Measurements from ENCODE around the gene ATRNL1.

The ATRNL1 gene, protein sequence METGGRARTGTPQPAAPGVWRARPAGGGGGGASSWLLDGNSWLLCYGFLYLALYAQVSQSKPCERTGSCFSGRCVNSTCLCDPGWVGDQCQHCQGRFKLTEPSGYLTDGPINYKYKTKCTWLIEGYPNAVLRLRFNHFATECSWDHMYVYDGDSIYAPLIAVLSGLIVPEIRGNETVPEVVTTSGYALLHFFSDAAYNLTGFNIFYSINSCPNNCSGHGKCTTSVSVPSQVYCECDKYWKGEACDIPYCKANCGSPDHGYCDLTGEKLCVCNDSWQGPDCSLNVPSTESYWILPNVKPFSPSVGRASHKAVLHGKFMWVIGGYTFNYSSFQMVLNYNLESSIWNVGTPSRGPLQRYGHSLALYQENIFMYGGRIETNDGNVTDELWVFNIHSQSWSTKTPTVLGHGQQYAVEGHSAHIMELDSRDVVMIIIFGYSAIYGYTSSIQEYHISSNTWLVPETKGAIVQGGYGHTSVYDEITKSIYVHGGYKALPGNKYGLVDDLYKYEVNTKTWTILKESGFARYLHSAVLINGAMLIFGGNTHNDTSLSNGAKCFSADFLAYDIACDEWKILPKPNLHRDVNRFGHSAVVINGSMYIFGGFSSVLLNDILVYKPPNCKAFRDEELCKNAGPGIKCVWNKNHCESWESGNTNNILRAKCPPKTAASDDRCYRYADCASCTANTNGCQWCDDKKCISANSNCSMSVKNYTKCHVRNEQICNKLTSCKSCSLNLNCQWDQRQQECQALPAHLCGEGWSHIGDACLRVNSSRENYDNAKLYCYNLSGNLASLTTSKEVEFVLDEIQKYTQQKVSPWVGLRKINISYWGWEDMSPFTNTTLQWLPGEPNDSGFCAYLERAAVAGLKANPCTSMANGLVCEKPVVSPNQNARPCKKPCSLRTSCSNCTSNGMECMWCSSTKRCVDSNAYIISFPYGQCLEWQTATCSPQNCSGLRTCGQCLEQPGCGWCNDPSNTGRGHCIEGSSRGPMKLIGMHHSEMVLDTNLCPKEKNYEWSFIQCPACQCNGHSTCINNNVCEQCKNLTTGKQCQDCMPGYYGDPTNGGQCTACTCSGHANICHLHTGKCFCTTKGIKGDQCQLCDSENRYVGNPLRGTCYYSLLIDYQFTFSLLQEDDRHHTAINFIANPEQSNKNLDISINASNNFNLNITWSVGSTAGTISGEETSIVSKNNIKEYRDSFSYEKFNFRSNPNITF (N-terminal part only)

DNA sequence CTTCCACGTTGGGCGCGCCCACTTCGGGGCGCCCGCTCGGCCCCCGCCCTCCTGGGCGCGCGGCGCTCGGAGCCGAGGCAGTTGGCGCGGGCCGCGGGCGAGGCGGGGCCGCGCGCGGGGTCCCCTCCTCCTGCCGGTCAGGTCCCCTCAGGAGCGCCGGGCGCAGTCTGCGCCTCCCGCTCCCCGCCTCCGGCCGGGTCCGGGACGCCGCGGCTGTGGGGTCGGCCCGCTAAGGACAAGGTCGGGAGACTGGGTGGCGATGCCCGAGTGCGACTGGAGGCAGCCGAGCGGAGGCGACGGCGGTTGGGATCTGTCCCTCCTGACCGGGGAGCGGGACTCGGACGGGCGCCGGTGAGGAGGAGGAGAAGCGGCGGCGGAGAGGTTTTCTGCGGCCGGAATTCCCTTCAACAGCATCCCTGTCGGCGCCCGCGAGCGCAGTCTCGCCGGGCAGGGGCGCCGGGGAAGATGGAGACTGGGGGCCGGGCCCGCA, at the start of gene ATRNL1:
ATRNL1 (plus strand) TSS at position 80 of the 490 bp plus-strand sequence; CDS start at position 466, 386 bp downstream.
- peak; percentile 10 for DNase-seq

DNA sequence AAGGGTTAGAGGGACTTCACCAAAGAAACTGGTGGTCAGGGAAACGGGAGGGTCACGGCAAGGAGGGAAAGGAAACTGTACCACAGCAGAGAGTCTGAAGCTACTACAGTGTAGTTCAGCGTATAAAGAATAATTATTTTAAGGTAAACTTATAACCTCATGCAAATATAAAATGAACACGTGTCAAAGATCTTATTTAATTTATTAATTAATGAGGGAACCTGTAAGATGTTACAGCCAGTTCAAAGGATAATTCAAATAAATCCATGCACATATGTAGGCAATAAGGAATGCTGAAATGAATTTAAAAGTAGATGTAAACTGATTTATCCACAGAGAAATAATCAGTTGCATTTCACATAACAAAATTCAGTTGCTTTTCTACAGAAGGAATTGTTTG, 49.4 kb upstream of the ATRNL1 start:
- no peak for DNase-seq

DNA sequence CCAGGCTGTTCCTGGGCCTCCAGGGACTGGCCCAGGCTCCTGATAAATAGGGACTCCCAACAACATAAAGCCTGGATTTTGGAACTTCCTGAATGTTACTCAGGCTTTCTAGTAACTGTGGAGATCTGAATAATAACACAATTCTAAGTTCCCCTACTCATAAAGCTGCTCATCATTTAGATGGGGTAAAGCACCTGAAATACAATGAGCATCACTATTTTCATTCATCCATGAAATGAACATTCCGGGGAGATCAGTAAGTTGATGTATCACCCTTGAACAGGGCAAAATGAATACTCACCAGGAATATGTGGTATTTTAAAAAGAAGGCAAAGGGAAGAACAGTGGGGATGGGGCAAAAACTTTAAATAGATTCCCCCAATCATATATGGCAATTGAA, 48.3 kb upstream of the ATRNL1 start:
- no peak for DNase-seq

DNA sequence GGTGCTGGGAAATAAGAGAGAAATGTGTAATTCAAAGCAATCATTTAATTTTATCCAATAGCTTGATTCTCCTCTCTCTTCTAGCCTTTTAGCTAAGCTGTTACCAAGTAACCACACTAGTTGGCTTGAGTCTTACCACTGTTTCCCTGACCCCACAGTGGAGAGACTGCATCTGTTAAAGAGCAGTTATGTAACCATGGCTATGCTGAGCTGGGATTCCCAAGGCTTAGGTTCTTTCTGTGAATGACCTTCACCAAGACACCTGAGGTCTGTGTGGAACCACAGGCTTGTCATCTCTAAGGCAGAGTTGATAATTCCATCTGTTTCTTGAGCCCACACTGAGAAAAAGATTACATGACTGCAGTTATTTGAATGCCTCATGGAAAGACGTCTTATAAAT, 47.7 kb upstream of the ATRNL1 start:
- no peak for DNase-seq

DNA sequence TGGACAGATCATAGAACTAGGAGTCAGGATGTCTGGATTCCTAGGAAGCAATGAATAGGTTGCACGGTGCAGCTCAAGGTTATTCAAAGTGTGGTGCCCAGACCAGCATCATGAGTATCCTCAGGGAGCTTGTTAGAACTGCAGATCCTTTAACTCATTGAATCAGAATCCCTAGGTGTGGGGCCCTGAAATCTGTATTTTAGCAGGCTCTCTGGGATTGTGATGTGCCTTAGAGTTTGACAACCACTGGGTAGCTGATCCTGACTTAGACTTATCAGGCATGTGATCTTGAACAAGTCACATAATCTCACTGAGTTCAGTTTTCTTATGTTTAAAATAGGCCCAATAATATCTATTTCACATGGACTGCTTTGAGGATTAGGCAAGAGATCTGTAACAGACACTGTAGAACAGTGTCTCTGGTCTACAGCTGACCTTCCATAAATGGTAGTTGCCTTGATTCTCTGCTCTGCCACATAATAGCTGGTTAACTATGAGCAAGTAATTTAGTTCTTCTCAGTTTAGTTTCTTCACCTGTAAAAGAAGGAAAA, 46.4 kb upstream of the ATRNL1 start:
- no peak for DNase-seq

DNA sequence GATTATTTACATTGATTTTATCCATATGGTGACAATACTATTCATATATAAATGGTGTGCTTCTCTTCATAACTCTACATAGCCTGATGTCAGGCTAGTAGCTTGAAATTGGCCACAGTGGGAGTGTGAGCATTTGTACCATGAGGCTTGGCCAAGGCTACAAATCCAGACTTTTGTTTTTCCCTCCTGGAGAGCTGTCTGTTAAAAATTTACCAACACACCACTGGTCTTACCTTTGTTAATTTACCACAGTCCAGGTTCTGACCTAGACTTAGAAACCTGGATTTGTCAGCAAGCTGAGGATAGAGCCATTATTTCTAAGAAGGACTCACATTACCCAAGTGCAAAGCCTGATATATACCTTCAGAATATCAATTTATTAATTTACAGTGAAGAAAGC, 45.5 kb upstream of the ATRNL1 start:
- DNase-seq = no peak

DNA sequence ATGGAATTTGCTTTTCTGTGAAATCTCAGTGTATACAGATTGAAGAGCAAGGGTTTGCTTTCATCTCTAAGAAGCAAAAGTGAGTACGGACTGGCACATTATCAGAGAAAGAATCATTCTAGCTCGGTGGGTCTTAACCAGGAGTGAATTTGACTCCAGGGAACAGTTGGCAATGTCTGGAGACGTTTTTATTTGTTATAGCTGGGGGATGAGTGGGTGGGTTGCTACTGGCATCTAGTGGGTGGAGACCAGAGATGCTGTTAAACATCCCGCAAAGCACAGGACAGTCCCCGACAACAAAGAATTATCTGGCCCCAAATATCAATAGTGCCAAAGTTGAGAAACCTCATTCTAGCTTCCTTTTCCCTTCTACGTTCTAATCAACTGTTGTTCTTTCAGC, 43.8 kb upstream of the ATRNL1 start:
- no peak for DNase-seq

DNA sequence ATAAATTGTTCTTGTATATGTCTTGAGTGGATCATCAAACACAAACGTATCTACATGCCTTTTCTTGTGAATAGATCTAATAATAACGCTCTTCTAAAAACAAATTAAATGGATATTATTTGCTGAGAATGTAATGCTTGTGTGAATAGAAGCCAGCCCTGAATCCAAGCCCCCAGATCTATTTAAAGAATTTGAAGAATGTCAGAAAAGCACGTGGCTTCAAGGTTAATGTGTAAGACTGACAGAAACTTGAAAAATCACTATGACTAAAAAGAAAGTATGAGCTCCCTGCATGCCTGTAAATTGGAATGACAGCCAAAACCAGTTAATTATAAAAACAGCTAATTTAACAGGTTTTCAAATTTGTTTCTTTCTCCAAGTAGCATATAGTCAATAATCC, 43.2 kb upstream of the ATRNL1 start:
- DNase-seq = no peak

DNA sequence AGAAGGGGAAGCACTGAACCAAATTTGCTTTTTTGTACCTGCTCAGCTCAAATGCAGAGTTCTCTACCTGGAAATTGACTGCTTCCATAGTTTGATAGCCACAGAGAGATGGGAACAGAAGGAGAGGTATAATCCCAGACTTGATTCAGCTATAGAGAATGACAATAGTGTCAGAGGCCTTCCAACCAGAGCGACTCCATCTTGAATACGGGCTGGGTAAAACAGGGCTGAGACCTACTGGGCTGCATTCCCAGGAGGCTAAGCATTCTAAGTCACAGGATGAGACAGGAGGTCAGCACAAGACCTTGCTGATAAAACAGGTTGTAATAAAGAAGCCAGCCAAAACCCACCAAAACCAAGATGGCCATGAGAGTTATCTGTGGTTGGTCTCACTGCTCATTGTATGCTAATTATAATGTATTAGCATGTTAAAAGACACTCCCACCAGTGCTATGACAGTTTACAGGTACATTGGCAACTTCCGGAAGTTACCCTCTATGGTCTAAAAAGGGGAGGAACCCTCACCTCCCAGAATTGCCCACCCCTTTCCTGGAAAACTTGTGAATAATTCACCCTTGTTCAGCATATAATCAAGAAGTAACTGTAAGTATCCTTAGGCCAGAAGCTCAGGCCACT, 42.7 kb upstream of the ATRNL1 start:
- DNase-seq = no peak

DNA sequence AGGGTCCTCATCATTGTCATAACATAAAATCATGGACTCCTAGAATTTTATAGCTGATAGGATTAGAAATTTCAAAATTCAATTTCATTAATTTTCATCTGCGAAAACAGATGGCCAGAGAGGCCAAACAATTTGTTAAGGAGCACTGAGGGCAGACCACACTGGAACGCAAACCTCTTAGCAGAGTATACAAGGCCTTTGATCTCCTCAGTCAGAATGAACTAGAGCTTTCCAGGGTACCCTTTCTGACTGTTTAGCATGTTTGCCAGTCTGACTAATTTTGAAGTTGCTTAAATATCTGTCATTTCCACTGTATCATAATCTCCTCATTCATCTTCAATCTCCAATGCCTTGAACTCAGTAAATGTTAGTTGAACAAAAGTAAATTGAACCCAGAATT, 41.9 kb upstream of the ATRNL1 start:
- no peak for DNase-seq

DNA sequence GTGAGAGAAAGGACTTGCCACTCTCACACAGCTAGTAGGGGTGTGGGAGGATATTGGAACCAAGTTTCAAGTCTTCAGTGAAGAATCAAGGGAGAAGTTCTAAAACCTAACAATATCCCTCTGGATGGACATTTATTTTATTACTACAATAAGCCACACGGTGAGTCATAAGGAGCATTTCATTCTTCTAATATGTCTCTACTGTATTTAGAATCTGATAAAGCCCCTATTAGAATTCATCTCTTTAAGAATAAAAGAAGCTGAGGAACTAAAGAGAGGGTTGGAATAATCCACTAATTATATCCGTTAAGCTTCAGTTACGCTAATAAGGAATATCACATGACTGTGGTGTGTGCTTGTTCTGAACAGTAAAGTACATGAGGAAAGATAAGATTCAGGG, 40.9 kb upstream of the ATRNL1 start:
- DNase-seq = no peak

DNA sequence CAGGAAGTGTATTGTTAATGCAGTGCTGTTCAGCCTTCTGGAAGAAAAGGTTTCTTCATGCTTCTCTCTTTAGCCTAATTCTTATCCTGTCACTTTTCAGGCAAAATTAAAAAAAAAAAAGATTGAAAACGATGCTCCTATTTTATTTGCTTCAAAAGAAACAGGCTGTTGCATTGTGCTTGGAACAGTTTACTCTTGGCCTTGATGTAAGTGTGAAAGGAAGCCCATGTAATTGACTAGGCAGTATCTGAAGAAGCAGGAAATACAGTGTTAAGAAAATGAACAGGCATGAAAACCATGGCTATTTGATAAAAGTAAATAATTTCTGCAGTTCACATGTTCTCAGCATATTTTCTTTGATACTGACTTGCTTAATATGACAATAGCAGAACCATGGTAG, 40.4 kb upstream of the ATRNL1 start:
- no peak for DNase-seq

DNA sequence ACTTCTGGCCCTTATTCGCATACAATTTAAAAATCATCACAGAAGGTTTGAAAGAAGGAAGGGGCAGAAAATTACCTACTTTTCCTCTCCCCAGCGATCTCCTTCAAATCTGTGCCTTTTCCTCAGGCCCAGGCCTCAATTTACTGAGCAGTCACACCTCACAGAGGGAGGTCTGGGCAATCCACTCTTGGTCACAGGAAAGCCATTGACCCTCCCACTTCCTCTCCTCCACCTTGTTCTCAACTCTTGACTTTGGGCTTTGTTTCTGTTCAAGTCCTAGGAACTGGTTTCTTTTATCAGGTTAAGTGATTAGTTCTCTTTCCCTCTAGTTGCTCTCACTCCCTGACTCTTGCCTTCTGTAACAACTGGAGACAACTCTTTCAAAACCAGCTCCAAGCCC, 37.0 kb upstream of the ATRNL1 start:
- DNase-seq = no peak

DNA sequence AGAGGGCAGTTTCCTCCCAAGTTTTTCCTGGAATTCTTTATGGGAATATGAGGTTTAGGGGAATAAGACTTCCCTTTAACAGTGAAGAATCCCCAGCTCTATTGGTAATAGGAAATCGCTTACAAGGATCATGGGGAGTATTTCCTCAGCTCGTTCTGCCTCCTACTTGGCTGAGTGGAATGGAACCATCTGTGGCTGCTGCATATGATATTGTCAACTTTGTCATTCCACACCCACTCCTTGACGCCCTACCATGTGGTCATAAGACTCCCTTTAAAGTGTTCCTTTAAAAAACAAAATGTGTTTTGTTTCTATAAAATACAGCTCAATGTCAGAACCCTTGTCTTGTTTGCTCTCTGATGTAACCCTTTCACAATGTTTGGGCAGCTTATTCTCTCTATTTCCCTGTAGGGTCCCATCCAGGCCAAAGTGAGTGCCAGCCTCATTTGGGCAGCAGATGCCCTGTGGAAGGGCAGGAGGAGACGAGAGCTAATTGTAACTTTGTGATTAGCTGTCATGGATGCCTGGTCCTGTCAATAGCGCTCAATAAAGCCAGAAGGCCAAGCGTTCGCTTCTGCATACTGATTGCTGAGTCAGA, 33.8 kb upstream of the ATRNL1 start:
- DNase-seq = no peak

DNA sequence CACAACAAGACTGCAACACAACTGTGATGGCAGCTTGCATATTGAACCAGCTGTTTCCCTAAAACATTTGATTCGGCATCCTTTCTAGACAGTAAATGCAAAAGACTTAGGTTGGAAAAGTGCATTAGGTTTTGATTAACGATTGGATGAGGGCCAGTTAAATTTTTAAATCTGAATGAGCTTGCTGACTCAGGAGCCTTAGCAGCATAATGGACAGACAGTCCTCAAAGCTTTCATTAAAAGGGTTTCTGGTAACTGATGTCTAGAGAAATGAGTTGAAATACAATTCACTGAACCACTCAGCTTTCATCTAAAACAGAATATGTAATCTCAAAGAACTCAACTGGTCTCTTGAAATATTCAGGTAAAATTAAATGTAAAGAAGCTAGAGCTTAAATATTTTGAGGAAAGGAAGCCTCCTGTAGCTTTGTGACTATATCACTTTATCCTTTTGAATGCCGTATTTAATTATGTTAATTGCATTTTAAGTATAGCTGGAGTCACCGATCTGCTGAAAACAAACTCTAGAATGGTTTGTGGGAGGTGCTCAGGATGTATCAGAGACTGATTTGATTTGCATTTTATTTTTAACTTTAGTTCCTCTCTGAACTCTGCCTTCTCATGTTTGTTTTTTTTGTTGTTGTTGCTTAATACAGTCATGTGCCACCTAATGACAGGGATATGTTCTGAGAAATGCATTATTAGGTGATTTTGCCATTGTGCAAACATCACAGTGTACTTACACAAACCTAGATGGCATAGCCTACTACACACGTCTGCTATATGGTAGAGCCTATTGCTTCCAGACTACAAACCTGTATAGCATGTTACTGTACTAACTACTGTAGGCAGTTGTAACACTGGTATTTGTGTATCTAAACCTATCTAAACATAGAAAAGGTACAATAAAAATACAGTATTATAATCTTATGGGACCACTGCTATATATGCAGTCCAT, 29.2 kb upstream of the ATRNL1 start:
- no peak for DNase-seq

DNA sequence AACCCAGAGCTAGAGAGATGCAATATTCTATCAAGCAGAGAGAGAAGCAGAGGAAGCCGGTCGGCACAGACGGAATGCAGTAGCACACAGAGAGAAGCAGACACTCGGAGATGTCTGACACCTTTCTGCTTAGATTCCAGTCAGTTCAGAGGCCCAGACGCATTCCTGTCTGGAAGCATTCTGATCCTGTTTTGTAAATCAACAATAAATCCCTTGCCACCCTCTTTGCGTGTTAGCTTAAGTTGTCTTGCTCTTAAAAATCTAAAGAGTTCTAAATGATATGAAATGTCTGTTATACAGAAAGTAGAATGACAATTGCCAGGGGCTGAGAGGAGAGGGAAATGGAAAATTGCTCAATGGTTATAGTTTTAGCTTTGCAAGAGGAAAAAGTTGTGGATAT, 27.4 kb upstream of the ATRNL1 start:
- DNase-seq = no peak

DNA sequence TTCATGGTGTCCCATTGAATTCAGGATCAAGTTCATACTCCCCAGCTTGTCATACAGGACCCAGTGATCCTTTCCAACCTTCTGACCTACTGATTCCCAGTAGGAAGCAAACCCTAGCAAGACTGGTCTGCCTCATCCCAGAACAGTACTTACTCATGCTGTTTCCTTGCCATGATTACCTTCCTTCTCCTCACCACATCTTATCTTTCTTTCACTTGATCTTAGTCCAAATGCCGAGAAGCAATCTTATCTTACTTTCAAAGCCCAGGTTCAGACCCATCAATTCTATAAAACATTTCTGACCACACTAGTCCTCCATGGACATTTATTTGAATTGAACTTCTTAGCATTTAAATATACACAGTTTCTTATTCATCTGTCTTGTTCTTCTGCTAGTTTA, 26.6 kb upstream of the ATRNL1 start:
- no peak for DNase-seq

DNA sequence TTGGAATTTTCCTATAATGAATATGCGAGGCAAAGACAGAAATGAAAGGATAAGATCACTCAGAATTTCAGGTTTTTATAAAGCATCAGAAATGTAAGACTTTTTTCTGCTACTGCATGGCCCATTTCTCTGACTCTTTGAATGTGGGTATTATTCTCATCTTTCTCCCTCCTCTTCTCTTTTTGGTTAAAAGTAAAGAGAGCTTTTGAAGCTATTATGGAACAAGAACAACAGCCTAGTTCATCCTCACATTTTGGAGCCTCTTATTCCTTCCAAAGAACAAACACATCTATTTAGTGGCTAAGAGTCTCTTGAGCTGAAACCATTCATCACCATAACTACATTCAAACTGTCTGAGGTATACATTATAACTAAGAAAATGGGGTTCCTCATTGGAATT, 19.4 kb upstream of the ATRNL1 start:
- DNase-seq = no peak

DNA sequence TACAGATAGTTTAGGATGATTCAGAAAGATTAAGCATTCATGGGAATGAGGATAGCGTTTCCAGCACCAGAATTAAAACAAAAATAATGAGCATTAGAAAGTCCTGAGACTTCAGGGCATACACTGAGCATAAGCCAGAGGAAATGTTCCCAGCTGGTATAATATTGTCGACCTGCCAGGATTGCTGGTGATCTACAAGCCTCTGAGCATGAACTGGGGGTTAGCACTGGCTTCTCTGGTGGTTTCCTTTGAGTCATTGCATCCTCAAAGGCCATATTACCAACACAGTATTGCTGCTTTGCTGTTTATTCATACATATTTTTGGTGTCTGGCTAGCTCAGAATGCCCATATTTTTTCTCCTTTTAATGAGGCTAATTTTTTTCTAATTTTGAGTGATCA, 10.7 kb upstream of the ATRNL1 start:
- no peak for DNase-seq

DNA sequence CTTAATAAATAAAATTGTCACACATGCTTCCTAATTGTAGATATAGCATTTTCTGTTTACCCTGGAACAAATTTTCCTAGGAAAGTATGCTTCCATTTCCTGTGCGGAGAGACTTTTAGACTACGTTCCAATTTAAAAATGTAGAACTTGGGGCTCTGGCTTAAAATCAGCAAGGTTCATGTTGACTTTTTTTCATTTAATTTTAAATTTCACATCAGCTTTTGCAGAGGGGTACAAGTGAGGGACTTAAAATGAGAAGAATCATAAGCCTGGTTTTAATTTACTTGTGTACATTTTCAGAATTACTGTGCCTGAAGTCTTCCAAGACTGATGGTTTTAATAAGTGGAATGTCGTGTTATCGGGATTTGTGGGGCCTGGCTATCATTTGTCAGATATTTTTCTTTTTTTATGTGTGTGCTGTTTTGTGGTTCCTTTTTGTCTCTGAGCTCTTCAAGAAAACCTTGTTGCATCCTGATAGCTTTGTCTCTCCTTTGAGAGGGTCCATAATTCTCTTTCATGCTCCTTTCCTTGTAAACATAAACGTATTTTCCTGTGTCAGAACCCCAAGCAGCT, 8.8 kb upstream of the ATRNL1 start:
- DNase-seq = no peak

DNA sequence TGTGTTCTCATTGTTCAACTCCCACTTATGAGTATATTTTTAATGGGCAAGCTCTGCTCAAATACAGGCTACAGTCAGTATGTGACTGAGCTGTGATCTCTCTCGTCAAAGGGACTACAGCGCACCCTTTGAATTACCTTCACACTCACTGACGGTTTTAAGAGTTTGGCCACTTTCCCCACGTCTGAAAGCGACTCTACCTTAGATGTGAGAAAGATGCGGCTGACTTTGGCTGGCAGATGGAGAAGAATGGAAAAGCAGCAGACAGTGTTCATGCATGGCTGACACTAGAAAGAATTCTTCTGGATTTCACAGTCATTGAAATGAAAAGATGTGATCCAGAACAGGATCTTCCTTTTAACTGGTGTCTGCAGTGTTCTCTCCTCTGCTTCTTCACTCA, 2.0 kb upstream of the ATRNL1 start:
- no peak for DNase-seq
